ENCODE results near the gene ZC3H7B.
"Not testable (repeated sequence)": the region's sequence is repeated elsewhere in the genome, so short reads cannot be mapped to it uniquely, and the experiment has no call there.

ZC3H7B gene
- 94.4 to 123 (median 112) reads per million in 4 donors for total RNA-seq

- DNase-seq, result peak; percentile 72 to 88 (median 80)
Measured at GRCh38 chr22:41301085-41302020, at the start of gene ZC3H7B. TSS of gene ZC3H7B (plus strand) at chr22:41301525. CDS start at chr22:41320661, 19,136 bp downstream.

GRCh38 chr22:41252365-41252764, 49.0 kb upstream of the ZC3H7B start:
- no peak for DNase-seq

GRCh38 chr22:41254230-41254629, 47.1 kb upstream of the ZC3H7B start:
- DNase-seq, result no peak

GRCh38 chr22:41256254-41257253, 44.8 kb upstream of the ZC3H7B start:
- no peak for DNase-seq

- DNase-seq, result no peak
Measured at GRCh38 chr22:41257696-41258095, 43.6 kb upstream of the ZC3H7B start.

GRCh38 chr22:41259756-41260155, 41.6 kb upstream of the ZC3H7B start:
- DNase-seq, result not testable (repeated sequence)

GRCh38 chr22:41260871-41261270, 40.5 kb upstream of the ZC3H7B start:
- DNase-seq, result no peak

- DNase-seq, result no peak
Measured at GRCh38 chr22:41261541-41262249, 39.6 kb upstream of the ZC3H7B start.

GRCh38 chr22:41262250-41262765, 39.0 kb upstream of the ZC3H7B start:
- DNase-seq, result no peak

GRCh38 chr22:41263704-41264103, 37.6 kb upstream of the ZC3H7B start:
- DNase-seq, result no peak

GRCh38 chr22:41264408-41264941, 36.9 kb upstream of the ZC3H7B start:
- no peak for DNase-seq

- no peak for DNase-seq
Measured at GRCh38 chr22:41267958-41268357, 33.4 kb upstream of the ZC3H7B start.

- no peak for DNase-seq
Measured at GRCh38 chr22:41271787-41272186, 29.5 kb upstream of the ZC3H7B start.

GRCh38 chr22:41273128-41273527, 28.2 kb upstream of the ZC3H7B start:
- DNase-seq, result no peak

- DNase-seq, result no peak
Measured at GRCh38 chr22:41274856-41275255, 26.5 kb upstream of the ZC3H7B start.

GRCh38 chr22:41280065-41280464, 21.3 kb upstream of the ZC3H7B start:
- no peak for DNase-seq

- DNase-seq, result no peak
Measured at GRCh38 chr22:41280854-41281253, 20.5 kb upstream of the ZC3H7B start.

GRCh38 chr22:41284465-41284864, 16.9 kb upstream of the ZC3H7B start:
- no peak for DNase-seq

GRCh38 chr22:41285441-41285819, 15.9 kb upstream of the ZC3H7B start:
- peak; percentile 70 to 90 (median 78) for DNase-seq

- DNase-seq, result peak; percentile 95 to 99 (median 98)
Measured at GRCh38 chr22:41285820-41286638, 15.3 kb upstream of the ZC3H7B start, which contains the start of gene RANGAP1. TSS of gene RANGAP1 (minus strand) at chr22:41286187. CDS start at chr22:41281044, 5,143 bp downstream.

- peak in 3 of 5 donors; percentile 27 to 78 (median 39) for DNase-seq
Measured at GRCh38 chr22:41286639-41287091, 14.7 kb upstream of the ZC3H7B start.
